HepG2 (cell line): ENCODE measurements around the gene HSPA1L. TPM values are rescaled to one million over a fixed set of nuclear protein-coding genes. Genes with fewer than 3 reads are reported as not detected.

ENCODE experiments used
- ARHGAP35 ChIP-seq: sonication (generic); formaldehyde crosslinking; IDR thresholded peaks from 2 replicates; pipeline ENCODE4 v1.9.0; 2022; ENCODE audit warnings: mild to moderate bottlenecking, inconsistent platforms, moderate library complexity, missing genetic modification reagents, borderline replicate concordance
- ASH2L ChIP-seq: fragments of 300-600, 200-600 bp; sonication (generic); IDR thresholded peaks from 2 replicates; pipeline ENCODE4 v1.7.0; 2017; ENCODE audit warnings: low read depth, mild to moderate bottlenecking, moderate library complexity, mixed read lengths, low read length; ENCODE audit not compliant: insufficient read length
- ATF5 ChIP-seq: sonication (generic); formaldehyde crosslinking; IDR thresholded peaks from 2 replicates; pipeline ENCODE4 v1.4.0; 2020; ENCODE audit warnings: mild to moderate bottlenecking, low read depth, missing genetic modification reagents
- CBX2 ChIP-seq, 2 experiments: fragments of 200-600 bp in 1 of 2; sonication (generic); formaldehyde crosslinking in 1 of 2; IDR thresholded peaks; 2 replicates each; pipeline versions ENCODE4 v1.7.0 to v1.8.1; 2018 to 2022; ENCODE audit warnings: low read depth in 2 of 2, low read length in 1 of 2, mild to moderate bottlenecking in 1 of 2, missing genetic modification reagents in 1 of 2
- CBX5 ChIP-seq: sonication (generic); formaldehyde crosslinking; IDR thresholded peaks from 2 replicates; pipeline ENCODE4 v1.4.0; 2020; ENCODE audit warnings: missing genetic modification reagents, borderline replicate concordance
- HMG20A ChIP-seq: IDR thresholded peaks from 2 replicates; pipeline ENCODE4 v1.6.1; 2016; ENCODE audit warnings: borderline replicate concordance
- KLF9 ChIP-seq: IDR thresholded peaks from 2 replicates; pipeline ENCODE4 v1.6.1; 2016; ENCODE audit warnings: low read depth
- NCOA1 ChIP-seq: sonication (generic); formaldehyde crosslinking; IDR thresholded peaks from 2 replicates; pipeline ENCODE4 v1.9.0; 2021; ENCODE audit warnings: missing genetic modification reagents
- RBM39 ChIP-seq: fragments of 200-400 bp; formaldehyde crosslinking; IDR thresholded peaks from one replicate; pipeline ENCODE4 v1.6.1; 2018; ENCODE audit warnings: antibody characterized with exemption, mild to moderate bottlenecking, low read depth, low read length; ENCODE audit not compliant: poor library complexity, severe bottlenecking
- SCMH1 ChIP-seq: sonication (generic); formaldehyde crosslinking; IDR thresholded peaks from 2 replicates; pipeline ENCODE4 v1.9.0; 2021; ENCODE audit warnings: missing genetic modification reagents, mild to moderate bottlenecking, borderline replicate concordance
- SP5 ChIP-seq: IDR thresholded peaks from 2 replicates; pipeline ENCODE4 v1.6.1; 2016; ENCODE audit warnings: low read depth, borderline replicate concordance
- TARDBP ChIP-seq: sonication (generic); formaldehyde crosslinking; IDR thresholded peaks from 2 replicates; pipeline ENCODE4 v1.8.0; 2022; ENCODE audit warnings: mild to moderate bottlenecking, missing genetic modification reagents
- ZBTB42 ChIP-seq: sonication (generic); formaldehyde crosslinking; IDR thresholded peaks from 2 replicates; pipeline ENCODE4 v1.5.0; 2020; ENCODE audit warnings: mild to moderate bottlenecking, missing genetic modification reagents
- ZNF850 ChIP-seq: sonication (generic); formaldehyde crosslinking; conservative IDR thresholded peaks from 2 replicates; pipeline ENCODE4 v1.9.0; 2021; ENCODE audit warnings: mild to moderate bottlenecking, missing genetic modification reagents
- ZSCAN21 ChIP-seq: sonication (generic); formaldehyde crosslinking; IDR thresholded peaks from 2 replicates; pipeline ENCODE4 v1.8.0; 2022; ENCODE audit warnings: mild to moderate bottlenecking, missing genetic modification reagents, moderate library complexity, borderline replicate concordance
- polyA plus RNA-seq, 8 experiments: library from polyadenylated mRNA; depleted of rRNA in 3 of 8; stranded (reverse) in 7 of 8; unstranded in 1 of 8; fragments of >200 nt; fragmentation: Illumina TruSeq in 4 of 8; extraction: Trizol in 4 of 8; gene quantifications; 2 replicates each; pipeline versions ENCODE4 v1.2.1 to v1.2.3, GENCODE V29; 2011 to 2016; ENCODE audit warnings: low read depth in 4 of 8, missing spikeins in 1 of 8, mixed read lengths in 1 of 8; ENCODE audit not compliant: insufficient read depth in 1 of 8
- total RNA-seq, 5 experiments: library from RNA; depleted of rRNA; stranded (reverse); fragments of >200 nt; fragmentation: Illumina TruSeq; extraction: Trizol; gene quantifications; 2 replicates each; pipeline ENCODE4 v1.2.3, GENCODE V29; 2016; ENCODE audit warnings: low read depth in 1 of 5
- TF ChIP-seq, protein P1 (sequence below): fragments of 450-650 bp; IDR thresholded peaks from 2 replicates; pipeline ENCODE4 v1.6.1; 2017; ENCODE audit warnings: mild to moderate bottlenecking
- TF ChIP-seq, protein P2 (sequence below), 2 experiments: sonication (generic) in 1 of 2; formaldehyde crosslinking in 1 of 2; IDR thresholded peaks; 2 replicates each; pipeline versions ENCODE4 v1.4.0 to v1.6.1; 2016 to 2020; ENCODE audit warnings: borderline replicate concordance in 1 of 2, low read depth in 1 of 2, mild to moderate bottlenecking in 1 of 2, missing genetic modification reagents in 1 of 2
- TF ChIP-seq, protein P3 (sequence below): sonication (generic); formaldehyde crosslinking; IDR thresholded peaks from 2 replicates; pipeline ENCODE4 v1.4.0; 2020; ENCODE audit warnings: missing genetic modification reagents

HSPA1L gene
- total and polyA plus RNA-seq, 2 of the 13 experiments (the other 11 are each of a cell fraction or from before 2014, with no cell fraction given): 0.55 to 1.0 TPM

DNA sequence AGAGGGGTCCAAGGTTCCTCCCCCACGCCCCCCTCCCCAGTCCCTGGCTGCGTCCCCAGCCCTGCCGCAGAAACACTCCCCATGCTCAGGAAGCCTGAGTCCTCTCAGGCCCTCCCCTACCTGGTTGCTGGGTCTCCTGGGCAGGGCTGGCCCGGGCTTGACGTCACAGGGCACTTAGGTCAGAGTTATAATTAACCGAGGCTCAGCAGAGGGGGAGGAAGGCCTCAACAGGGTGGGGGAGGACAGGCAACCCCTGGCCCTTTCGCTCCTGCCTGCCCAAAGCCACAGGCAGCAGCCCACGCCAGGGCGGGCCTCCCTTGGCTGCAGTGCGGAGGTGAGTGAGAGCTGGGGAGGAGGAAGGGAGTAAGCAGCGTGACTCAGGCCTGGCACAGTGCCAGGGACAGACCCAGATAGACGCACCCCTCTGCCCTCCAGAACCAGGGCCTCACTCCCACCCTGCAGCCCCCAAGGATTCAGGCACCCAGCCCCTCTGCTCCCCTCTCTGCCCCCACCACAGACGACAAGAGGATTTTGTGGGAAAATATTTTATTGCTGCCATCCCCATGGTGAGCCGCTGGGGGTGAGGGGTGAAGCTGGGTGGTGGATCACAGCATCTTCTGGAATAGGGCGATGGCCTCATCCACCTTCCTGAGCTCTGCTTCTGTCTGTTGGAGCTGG lies 38.0 kb downstream of the HSPA1L start, which contains the start of gene VWA7 (continued):
- TF ChIP-seq, protein P1, sequence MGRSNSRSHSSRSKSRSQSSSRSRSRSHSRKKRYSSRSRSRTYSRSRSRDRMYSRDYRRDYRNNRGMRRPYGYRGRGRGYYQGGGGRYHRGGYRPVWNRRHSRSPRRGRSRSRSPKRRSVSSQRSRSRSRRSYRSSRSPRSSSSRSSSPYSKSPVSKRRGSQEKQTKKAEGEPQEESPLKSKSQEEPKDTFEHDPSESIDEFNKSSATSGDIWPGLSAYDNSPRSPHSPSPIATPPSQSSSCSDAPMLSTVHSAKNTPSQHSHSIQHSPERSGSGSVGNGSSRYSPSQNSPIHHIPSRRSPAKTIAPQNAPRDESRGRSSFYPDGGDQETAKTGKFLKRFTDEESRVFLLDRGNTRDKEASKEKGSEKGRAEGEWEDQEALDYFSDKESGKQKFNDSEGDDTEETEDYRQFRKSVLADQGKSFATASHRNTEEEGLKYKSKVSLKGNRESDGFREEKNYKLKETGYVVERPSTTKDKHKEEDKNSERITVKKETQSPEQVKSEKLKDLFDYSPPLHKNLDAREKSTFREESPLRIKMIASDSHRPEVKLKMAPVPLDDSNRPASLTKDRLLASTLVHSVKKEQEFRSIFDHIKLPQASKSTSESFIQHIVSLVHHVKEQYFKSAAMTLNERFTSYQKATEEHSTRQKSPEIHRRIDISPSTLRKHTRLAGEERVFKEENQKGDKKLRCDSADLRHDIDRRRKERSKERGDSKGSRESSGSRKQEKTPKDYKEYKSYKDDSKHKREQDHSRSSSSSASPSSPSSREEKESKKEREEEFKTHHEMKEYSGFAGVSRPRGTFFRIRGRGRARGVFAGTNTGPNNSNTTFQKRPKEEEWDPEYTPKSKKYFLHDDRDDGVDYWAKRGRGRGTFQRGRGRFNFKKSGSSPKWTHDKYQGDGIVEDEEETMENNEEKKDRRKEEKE: no peak
- TF ChIP-seq KLF9 (CRISPR knock-in tag): peak; percentile 55; the same call in 1 of the 2 replicates
- 0 out of 2 replicates have a peak, but pooled peaks have one; percentile 82 for TF ChIP-seq ZNF850 (CRISPR knock-in tag)
- TF ChIP-seq, protein P2, sequence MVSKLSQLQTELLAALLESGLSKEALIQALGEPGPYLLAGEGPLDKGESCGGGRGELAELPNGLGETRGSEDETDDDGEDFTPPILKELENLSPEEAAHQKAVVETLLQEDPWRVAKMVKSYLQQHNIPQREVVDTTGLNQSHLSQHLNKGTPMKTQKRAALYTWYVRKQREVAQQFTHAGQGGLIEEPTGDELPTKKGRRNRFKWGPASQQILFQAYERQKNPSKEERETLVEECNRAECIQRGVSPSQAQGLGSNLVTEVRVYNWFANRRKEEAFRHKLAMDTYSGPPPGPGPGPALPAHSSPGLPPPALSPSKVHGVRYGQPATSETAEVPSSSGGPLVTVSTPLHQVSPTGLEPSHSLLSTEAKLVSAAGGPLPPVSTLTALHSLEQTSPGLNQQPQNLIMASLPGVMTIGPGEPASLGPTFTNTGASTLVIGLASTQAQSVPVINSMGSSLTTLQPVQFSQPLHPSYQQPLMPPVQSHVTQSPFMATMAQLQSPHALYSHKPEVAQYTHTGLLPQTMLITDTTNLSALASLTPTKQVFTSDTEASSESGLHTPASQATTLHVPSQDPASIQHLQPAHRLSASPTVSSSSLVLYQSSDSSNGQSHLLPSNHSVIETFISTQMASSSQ (IDR thresholded peaks at IDR 0.05; ENCODE audit: low read depth): peak; percentile 76
- TF ChIP-seq, protein P2 (CRISPR knock-in tag; IDR thresholded peaks at IDR 0.05; ENCODE audit: borderline replicate concordance): peak; percentile 43; the same call in 1 of the 2 replicates
- TF ChIP-seq ASH2L: no peak
- TF ChIP-seq ZBTB42 (CRISPR knock-in tag): no peak
- TF ChIP-seq CBX2 (IDR thresholded peaks at IDR 0.05; ENCODE audit: low read depth, low read length): no peak
- no peak for TF ChIP-seq CBX2 (CRISPR knock-in tag; IDR thresholded peaks at IDR 0.05; ENCODE audit: low read depth)
- no peak for TF ChIP-seq NCOA1 (CRISPR knock-in tag)
- peak; percentile 75; the same call in 1 of the 2 replicates for TF ChIP-seq SP5 (CRISPR knock-in tag)
- TF ChIP-seq, protein P3, sequence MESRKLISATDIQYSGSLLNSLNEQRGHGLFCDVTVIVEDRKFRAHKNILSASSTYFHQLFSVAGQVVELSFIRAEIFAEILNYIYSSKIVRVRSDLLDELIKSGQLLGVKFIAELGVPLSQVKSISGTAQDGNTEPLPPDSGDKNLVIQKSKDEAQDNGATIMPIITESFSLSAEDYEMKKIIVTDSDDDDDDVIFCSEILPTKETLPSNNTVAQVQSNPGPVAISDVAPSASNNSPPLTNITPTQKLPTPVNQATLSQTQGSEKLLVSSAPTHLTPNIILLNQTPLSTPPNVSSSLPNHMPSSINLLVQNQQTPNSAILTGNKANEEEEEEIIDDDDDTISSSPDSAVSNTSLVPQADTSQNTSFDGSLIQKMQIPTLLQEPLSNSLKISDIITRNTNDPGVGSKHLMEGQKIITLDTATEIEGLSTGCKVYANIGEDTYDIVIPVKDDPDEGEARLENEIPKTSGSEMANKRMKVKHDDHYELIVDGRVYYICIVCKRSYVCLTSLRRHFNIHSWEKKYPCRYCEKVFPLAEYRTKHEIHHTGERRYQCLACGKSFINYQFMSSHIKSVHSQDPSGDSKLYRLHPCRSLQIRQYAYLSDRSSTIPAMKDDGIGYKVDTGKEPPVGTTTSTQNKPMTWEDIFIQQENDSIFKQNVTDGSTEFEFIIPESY (CRISPR knock-in tag): 0 out of 2 replicates have a peak, but pooled peaks have one; percentile 18
- TF ChIP-seq ZSCAN21 (CRISPR knock-in tag): peak; percentile 35; the same call in 1 of the 2 replicates
- peak; percentile 53; the same call in 1 of the 2 replicates for TF ChIP-seq HMG20A (CRISPR knock-in tag)
- TF ChIP-seq CBX5 (CRISPR knock-in tag): peak; percentile 90; the same call in 1 of the 2 replicates
- no peak for TF ChIP-seq ATF5 (CRISPR knock-in tag)
- peak; percentile 86; the same call in 1 of the 2 replicates for TF ChIP-seq ARHGAP35 (CRISPR knock-in tag)
- no peak for TF ChIP-seq RBM39
- TF ChIP-seq TARDBP: peak; percentile 82
- TF ChIP-seq SCMH1: no peak
